EH (cell line): ENCODE data around the gene SMIM34.

ENCODE experiments used
- DNase-seq: peaks from one replicate; pipeline ENCODE4 v3.0.0-alpha.2; 2015; ENCODE audit warnings: low read depth

SMIM34 gene

DNA sequence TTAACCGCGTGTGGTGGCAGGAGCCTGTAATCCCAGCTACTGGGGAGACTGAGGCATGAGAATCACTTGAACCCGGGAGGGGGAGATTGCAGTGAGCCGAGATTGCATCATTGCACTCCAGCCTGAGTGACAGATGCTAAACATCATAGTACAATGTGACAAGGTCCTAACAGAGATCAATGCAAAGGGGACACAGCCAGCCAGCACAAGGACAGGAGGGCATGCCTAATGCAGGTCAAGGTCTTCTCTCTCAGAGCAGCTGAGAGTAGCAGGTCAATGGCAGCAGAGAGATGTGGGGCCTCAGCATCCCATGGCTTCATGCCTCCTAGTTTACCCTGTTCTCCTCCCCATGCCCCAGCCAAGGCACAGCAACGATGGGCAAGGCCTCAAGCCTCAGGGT, 51.4 kb downstream of the SMIM34 start:
- no peak for DNase-seq

DNA sequence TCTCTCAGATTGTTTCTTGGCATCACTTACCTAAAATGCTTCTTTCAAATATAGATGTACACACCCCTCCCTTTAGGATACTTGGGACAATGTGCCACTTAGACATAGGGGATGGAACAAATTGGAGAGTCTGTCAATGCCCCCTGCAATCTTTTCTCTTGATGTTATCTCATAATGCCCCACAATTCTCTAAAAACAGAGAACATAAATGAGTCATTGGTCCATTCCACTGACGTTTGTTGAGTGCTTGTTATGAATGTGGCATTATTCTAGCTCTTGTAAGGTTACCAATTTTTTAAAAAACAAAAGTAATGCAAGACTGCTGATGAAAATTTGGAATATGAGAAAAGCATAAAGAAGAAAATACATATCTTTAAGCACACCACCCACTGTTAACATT, 54.0 kb downstream of the SMIM34 start:
- DNase-seq = no peak
